ENCODE measurements around the gene DDX19B.
"Not testable (repeated sequence)": the region's sequence is repeated elsewhere in the genome, so short reads cannot be mapped to it uniquely, and the experiment has no call there.

The DDX19B gene

GRCh38 chr16:70255574-70255973 lies 43.4 kb upstream of the DDX19B start:
- no peaks in the 10 kb centered on the region for H3K9me3 ChIP-seq (ENCODE audit: control insufficient read depth, low read length)
- H3K79me2 ChIP-seq, result no peaks in the 10 kb centered on the region
- no peak overlapping the region for H3K27ac ChIP-seq
- TF ChIP-seq CTCF (IDR thresholded peaks at IDR 0.05), result no peak
- H3K4me3 ChIP-seq (ENCODE audit: low read depth, low read length), result no peak overlapping the region
- H3K36me3 ChIP-seq (ENCODE audit: control insufficient read depth, insufficient read depth, low read length), result no peaks in the 10 kb centered on the region
- H3K4me1 ChIP-seq, result no peaks in the 10 kb centered on the region
- H3K9ac ChIP-seq, result no peak overlapping the region
- no peaks in the 10 kb centered on the region for H3K27me3 ChIP-seq (ENCODE audit: control insufficient read depth, insufficient read depth, low read length)
- no peak overlapping the region for H3K4me2 ChIP-seq (ENCODE audit: low read length)
- H2AFZ ChIP-seq, result no peak overlapping the region

GRCh38 chr16:70257391-70257790 lies 41.6 kb upstream of the DDX19B start:
- Histone ChIP-seq H3K36me3 (ENCODE audit: control insufficient read depth, insufficient read depth, low read length) (no peaks in the 10 kb centered on the region), H3K79me2 (no peaks in the 10 kb centered on the region), H3K27me3 (ENCODE audit: control insufficient read depth, insufficient read depth, low read length) (no peaks in the 10 kb centered on the region), H3K9ac (no peak overlapping the region), H3K4me2 (ENCODE audit: low read length) (no peak overlapping the region), H3K4me3 (ENCODE audit: low read depth, low read length) (no peak overlapping the region), H3K27ac (no peak overlapping the region), H2AFZ (no peak overlapping the region), H3K4me1 (no peaks in the 10 kb centered on the region), H3K9me3 (ENCODE audit: control insufficient read depth, low read length) (no peaks in the 10 kb centered on the region)
- TF ChIP-seq CTCF (IDR thresholded peaks at IDR 0.05), result no peak

GRCh38 chr16:70258065-70258464 lies 40.9 kb upstream of the DDX19B start:
- Histone ChIP-seq H3K9ac (no peak overlapping the region), H3K27me3 (ENCODE audit: control insufficient read depth, insufficient read depth, low read length) (no peaks in the 10 kb centered on the region), H3K36me3 (ENCODE audit: control insufficient read depth, insufficient read depth, low read length) (no peaks in the 10 kb centered on the region), H3K79me2 (no peaks in the 10 kb centered on the region), H3K4me1 (no peaks in the 10 kb centered on the region), H3K4me2 (ENCODE audit: low read length) (no peak overlapping the region), H3K4me3 (ENCODE audit: low read depth, low read length) (no peak overlapping the region), H3K9me3 (ENCODE audit: control insufficient read depth, low read length) (no peaks in the 10 kb centered on the region), H2AFZ (no peak overlapping the region), H3K27ac (no peak overlapping the region)
- no peak for TF ChIP-seq CTCF (IDR thresholded peaks at IDR 0.05)

- no peaks in the 10 kb centered on the region for H3K36me3 ChIP-seq (ENCODE audit: control insufficient read depth, insufficient read depth, low read length)
- no peak for TF ChIP-seq CTCF (IDR thresholded peaks at IDR 0.05)
- H3K27me3 ChIP-seq (ENCODE audit: control insufficient read depth, insufficient read depth, low read length), result no peaks in the 10 kb centered on the region
- H3K4me3 ChIP-seq (ENCODE audit: low read depth, low read length), result no peak overlapping the region
- H3K27ac ChIP-seq, result no peak overlapping the region
- H2AFZ ChIP-seq, result no peak overlapping the region
- no peaks in the 10 kb centered on the region for H3K79me2 ChIP-seq
- no peak overlapping the region for H3K4me2 ChIP-seq (ENCODE audit: low read length)
- H3K9ac ChIP-seq, result no peak overlapping the region
- no peaks in the 10 kb centered on the region for H3K9me3 ChIP-seq (ENCODE audit: control insufficient read depth, low read length)
- no peaks in the 10 kb centered on the region for H3K4me1 ChIP-seq
These were observed 40.0 kb upstream of the DDX19B start for GRCh38 chr16:70258946-70259345.

- H3K27ac ChIP-seq; H3K36me3 ChIP-seq (ENCODE audit: control insufficient read depth, insufficient read depth, low read length); H2AFZ ChIP-seq; H3K9ac ChIP-seq; H3K4me1 ChIP-seq; H3K4me2 ChIP-seq (ENCODE audit: low read length); H3K9me3 ChIP-seq (ENCODE audit: control insufficient read depth, low read length); H3K27me3 ChIP-seq (ENCODE audit: control insufficient read depth, insufficient read depth, low read length); H3K79me2 ChIP-seq; H3K4me3 ChIP-seq (ENCODE audit: low read depth, low read length): not testable (repeated sequence)
These were observed 39.1 kb upstream of the DDX19B start for GRCh38 chr16:70259903-70260302.
